ENCODE results near the gene DOCK2.

DOCK2 gene

GRCh38 chr5:169851321-169851850 is 214.3 kb downstream of the DOCK2 start:
- no peak for DNase-seq (ENCODE audit: extremely low read depth, low read depth)
- TF ChIP-seq, protein P1, sequence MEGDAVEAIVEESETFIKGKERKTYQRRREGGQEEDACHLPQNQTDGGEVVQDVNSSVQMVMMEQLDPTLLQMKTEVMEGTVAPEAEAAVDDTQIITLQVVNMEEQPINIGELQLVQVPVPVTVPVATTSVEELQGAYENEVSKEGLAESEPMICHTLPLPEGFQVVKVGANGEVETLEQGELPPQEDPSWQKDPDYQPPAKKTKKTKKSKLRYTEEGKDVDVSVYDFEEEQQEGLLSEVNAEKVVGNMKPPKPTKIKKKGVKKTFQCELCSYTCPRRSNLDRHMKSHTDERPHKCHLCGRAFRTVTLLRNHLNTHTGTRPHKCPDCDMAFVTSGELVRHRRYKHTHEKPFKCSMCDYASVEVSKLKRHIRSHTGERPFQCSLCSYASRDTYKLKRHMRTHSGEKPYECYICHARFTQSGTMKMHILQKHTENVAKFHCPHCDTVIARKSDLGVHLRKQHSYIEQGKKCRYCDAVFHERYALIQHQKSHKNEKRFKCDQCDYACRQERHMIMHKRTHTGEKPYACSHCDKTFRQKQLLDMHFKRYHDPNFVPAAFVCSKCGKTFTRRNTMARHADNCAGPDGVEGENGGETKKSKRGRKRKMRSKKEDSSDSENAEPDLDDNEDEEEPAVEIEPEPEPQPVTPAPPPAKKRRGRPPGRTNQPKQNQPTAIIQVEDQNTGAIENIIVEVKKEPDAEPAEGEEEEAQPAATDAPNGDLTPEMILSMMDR (IDR thresholded peaks at IDR 0.05; ENCODE audit: low read depth, low read length) = no peak

- peak; percentile 68 for DNase-seq (ENCODE audit: extremely low read depth, low read depth)
- TF ChIP-seq, protein P1 (IDR thresholded peaks at IDR 0.05; ENCODE audit: low read depth, low read length) = no peak
Observed at GRCh38 chr5:169856571-169856970, 219.5 kb downstream of the DOCK2 start.

- no peak for DNase-seq (ENCODE audit: extremely low read depth, low read depth)
- TF ChIP-seq, protein P1 (IDR thresholded peaks at IDR 0.05; ENCODE audit: low read depth, low read length) = no peak
Observed at GRCh38 chr5:169860585-169860984, 223.5 kb downstream of the DOCK2 start.

DNA sequence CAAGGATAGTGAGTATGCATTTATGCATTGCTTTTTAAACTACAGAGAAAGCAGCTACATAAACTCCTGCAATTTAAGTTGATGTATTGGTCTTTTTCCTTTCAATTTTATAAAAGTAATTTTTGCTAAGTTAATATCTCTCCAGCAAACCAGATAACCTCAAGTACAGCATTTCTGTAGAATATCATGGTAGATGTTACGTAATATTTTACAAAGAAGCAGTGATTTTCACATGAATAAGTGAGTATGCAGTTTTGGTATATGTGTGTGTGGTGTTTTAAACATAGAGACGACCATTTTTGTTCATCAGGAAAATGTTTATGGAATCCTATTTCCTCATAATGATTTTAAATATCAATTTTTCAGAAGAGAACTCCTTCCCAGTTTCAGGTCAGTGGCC is 224.4 kb downstream of the DOCK2 start:
- TF ChIP-seq, protein P1 (IDR thresholded peaks at IDR 0.05; ENCODE audit: low read depth, low read length) = no peak
- DNase-seq (ENCODE audit: extremely low read depth, low read depth) = no peak

GRCh38 chr5:169861934-169862333 is 224.9 kb downstream of the DOCK2 start:
- TF ChIP-seq, protein P1 (IDR thresholded peaks at IDR 0.05; ENCODE audit: low read depth, low read length) = no peak
- DNase-seq (ENCODE audit: extremely low read depth, low read depth) = peak; percentile 43

GRCh38 chr5:169862391-169862811 is 225.3 kb downstream of the DOCK2 start:
- DNase-seq (ENCODE audit: extremely low read depth, low read depth) = no peak
- TF ChIP-seq, protein P1 (IDR thresholded peaks at IDR 0.05; ENCODE audit: low read depth, low read length) = no peak

DNA sequence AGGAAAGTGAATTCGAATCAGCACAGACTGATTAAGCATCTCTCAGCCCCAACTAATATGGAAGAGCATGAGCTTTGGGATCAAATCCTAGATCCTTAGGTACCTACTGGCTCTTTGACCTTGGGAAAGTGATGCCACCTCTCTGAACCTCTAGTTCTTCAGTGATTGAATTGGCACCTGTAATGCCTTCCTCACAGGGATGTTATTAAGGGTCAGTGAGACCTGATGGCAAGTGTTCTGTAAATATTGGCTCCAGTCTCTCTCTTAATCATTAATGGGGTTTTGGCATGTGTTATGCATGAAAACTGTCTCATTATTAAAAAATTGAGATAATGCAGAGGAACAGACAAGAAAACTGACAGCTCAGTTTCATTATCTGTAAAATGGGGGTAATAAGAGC is 227.4 kb downstream of the DOCK2 start:
- no peak for DNase-seq (ENCODE audit: extremely low read depth, low read depth)
- TF ChIP-seq, protein P1 (IDR thresholded peaks at IDR 0.05; ENCODE audit: low read depth, low read length) = no peak
